Activated T-helper 2 cell treated with anti-CD3 and anti-CD28 coated beads, Interferon-gamma antibody, Interleukin-2, Interleukin-4, amounts not matched to agents 10 μg/mL and 5 μg/mL and 100 μg/mL, durations not matched to agents 14 hours and 24 hours and 36 hours (primary cell): Measurements from ENCODE around the gene SLC22A15. TPM values are rescaled to one million over a fixed set of nuclear protein-coding genes. Genes with fewer than 3 reads are reported as not detected.

ENCODE experiments used
- total RNA-seq: library from RNA; stranded (reverse); gene quantifications from 2 replicates; pipeline ENCODE4 v1.2.3, GENCODE V29; 2022

Gene SLC22A15
- total RNA-seq, 1 donor from 2014 or later: 0.52 TPM

Other genes starting within 250 kb of the SLC22A15 start
- not detected in 2 replicates for gene CASQ2, start 207.8 kb upstream of the SLC22A15 start, total RNA-seq
- gene NHLH2, start 135.4 kb upstream of the SLC22A15 start, total RNA-seq: not detected in 2 replicates
- gene MAB21L3, start 134.9 kb downstream of the SLC22A15 start, total RNA-seq: not detected in 2 replicates